GM23248 (cell line): ENCODE data around the gene REXO1. TPM values are rescaled to one million over a fixed set of nuclear protein-coding genes. Genes with fewer than 3 reads are reported as not detected.

ENCODE experiments used
- DNase-seq: peaks from one replicate; pipeline ENCODE4 v3.0.0-alpha.2; 2015
- H2AFZ ChIP-seq: fragments of 200-600 bp; sonication (generic); 2 replicates; pipeline ENCODE4 v1.6.1; 2016; ENCODE audit warnings: antibody characterized with exemption
- H3F3A ChIP-seq: fragments of 200-600 bp; sonication (generic); 2 replicates; pipeline ENCODE4 v1.6.1; 2016; ENCODE audit warnings: mild to moderate bottlenecking, antibody characterized with exemption, mixed run types; ENCODE audit not compliant: insufficient read depth
- H3K27ac ChIP-seq: fragments of 200-600 bp; sonication (generic); 2 replicates; pipeline ENCODE4 v1.5.1; 2016; ENCODE audit warnings: mild to moderate bottlenecking
- H3K27me3 ChIP-seq: fragments of 200-600 bp; sonication (generic); replicated peaks from 2 replicates; pipeline ENCODE4 v1.6.1; 2016; ENCODE audit warnings: mild to moderate bottlenecking; ENCODE audit not compliant: insufficient read depth
- H3K36me3 ChIP-seq: fragments of 200-600 bp; sonication (generic); 2 replicates; pipeline ENCODE4 v1.6.1; 2016; ENCODE audit warnings: low read depth, mild to moderate bottlenecking
- H3K4me1 ChIP-seq: fragments of 200-600 bp; sonication (generic); 2 replicates; pipeline ENCODE4 v1.6.1; 2016; ENCODE audit warnings: mild to moderate bottlenecking; ENCODE audit not compliant: insufficient read depth
- H3K4me2 ChIP-seq: fragments of 200-600 bp; sonication (generic); one replicate; pipeline ENCODE4 v1.6.1; 2016; ENCODE audit warnings: mild to moderate bottlenecking; ENCODE audit not compliant: unreplicated experiment
- H3K4me3 ChIP-seq: fragments of 200-600 bp; sonication (generic); 2 replicates; pipeline ENCODE4 v1.5.1; 2016; ENCODE audit warnings: mild to moderate bottlenecking
- H3K79me2 ChIP-seq: fragments of 200-600 bp; sonication (generic); 2 replicates; pipeline ENCODE4 v1.6.1; 2016; ENCODE audit warnings: mild to moderate bottlenecking; ENCODE audit not compliant: insufficient read depth
- H3K9ac ChIP-seq: fragments of 200-600 bp; sonication (generic); 2 replicates; pipeline ENCODE4 v1.6.1; 2016; ENCODE audit warnings: mild to moderate bottlenecking
- H3K9me2 ChIP-seq: fragments of 200-600 bp; sonication (generic); 2 replicates; pipeline ENCODE4 v1.6.1; 2016; ENCODE audit warnings: mixed run types, mild to moderate bottlenecking, moderate library complexity; ENCODE audit not compliant: insufficient read depth
- H3K9me3 ChIP-seq: fragments of 200-600 bp; sonication (generic); one replicate; pipeline ENCODE4 v1.6.1; 2017; ENCODE audit warnings: low read depth
- H4K20me1 ChIP-seq: fragments of 200-600 bp; sonication (generic); 2 replicates; pipeline ENCODE4 v1.6.0; 2016; ENCODE audit not compliant: insufficient read depth
- EZH2 ChIP-seq: fragments of 200-600 bp; sonication (generic); IDR thresholded peaks from 2 replicates; pipeline ENCODE4 v1.6.1; 2018; ENCODE audit warnings: antibody characterized with exemption, mild to moderate bottlenecking; ENCODE audit not compliant: insufficient read depth, poor library complexity, severe bottlenecking
- EZH2phosphoT487 ChIP-seq: fragments of 200-600 bp; sonication (generic); IDR thresholded peaks from 2 replicates; pipeline ENCODE4 v1.6.1; 2018; ENCODE audit warnings: antibody characterized with exemption, moderate library complexity, mild to moderate bottlenecking, low read depth; ENCODE audit not compliant: insufficient read depth
- WGBS, 2 experiments: methylation state at CpG; one replicate each; pipeline ENCODE4 v1.1.6; 2015 to 2017; ENCODE audit warnings: low lambda C conversion rate in 2 of 2, low coverage in 1 of 2; ENCODE audit errors: missing lambda C conversion rate in 2 of 2; 5-methylcytosine and 5-hydroxymethylcytosine counted together
- in situ Hi-C: fragments of 300-500 bp; cut with MboI; formaldehyde crosslinking; loops from 2 replicates; pipeline ENCODE4 v1.15.0; 2020
- polyA plus RNA-seq: library from polyadenylated mRNA; unstranded; fragments of >200 nt; fragmentation: Nextera tagmentation; extraction: Ambion mirVana; gene quantifications from 2 replicates; pipeline ENCODE4 v1.2.1, GENCODE V29; 2016
- total RNA-seq: library from RNA; depleted of rRNA; stranded (reverse); fragments of >200 nt; shearing (Covaris generic); gene quantifications from 2 replicates; pipeline ENCODE4 v1.2.3, GENCODE V29; 2014

REXO1 gene
- total and polyA plus RNA-seq, 2 experiments from 2014 or later = 4.9 to 5.2 TPM

DNA sequence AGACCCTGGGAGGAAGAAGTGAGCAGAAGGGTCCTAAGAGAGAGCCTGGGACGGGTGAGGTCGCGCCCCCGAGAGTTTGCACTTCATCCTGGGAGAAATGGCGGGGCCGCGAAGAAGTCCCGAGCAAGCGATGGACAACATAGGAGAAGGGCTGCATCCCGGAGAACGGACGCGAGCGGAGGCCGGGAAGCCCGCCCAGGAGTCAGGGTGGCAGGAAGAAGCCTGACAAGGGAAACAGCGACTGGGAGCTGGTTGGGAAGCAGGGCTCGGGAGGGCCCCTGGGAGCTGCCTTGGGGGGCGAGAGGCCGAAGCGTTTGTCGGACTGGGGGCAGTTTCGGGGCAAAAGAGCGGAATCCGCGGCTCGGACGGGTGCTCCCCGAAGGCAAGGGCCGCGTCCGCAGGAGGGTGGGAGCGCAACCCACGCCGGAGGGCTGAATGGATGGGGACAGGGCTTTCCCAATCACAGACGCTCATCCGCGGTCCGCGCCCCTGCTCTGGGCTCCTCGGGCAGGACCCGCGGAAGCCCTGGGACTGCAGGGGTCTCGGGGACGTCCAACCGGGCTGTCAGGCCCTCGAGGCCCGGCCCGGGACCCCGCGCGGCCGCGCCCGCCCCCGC lies 36.5 kb upstream of the REXO1 start:
- no peaks in the 10 kb centered on the region for H3K36me3 ChIP-seq
- no peaks in the 10 kb centered on the region for H3K9me2 ChIP-seq
- WGBS, 2 experiments = 1% methylated on average over 42 to 43 of the region's 56 CpGs
- H3K4me1 ChIP-seq = peaks cover 17% of the 10 kb centered on the region
- peak overlapping the region; percentile 95 for H3K4me3 ChIP-seq
- H2AFZ ChIP-seq = peak overlapping the region; percentile 29; the same call in 1 of the 2 replicates
- no peaks in the 10 kb centered on the region for H3F3A ChIP-seq
- H3K27ac ChIP-seq = peak overlapping the region; percentile 68
- peak overlapping the region; percentile 86 for H3K9ac ChIP-seq
- H3K27me3 ChIP-seq = no peaks in the 10 kb centered on the region
- H3K79me2 ChIP-seq = peaks cover 53% of the 10 kb centered on the region
- 0 out of 2 replicates have a peak, but pooled peaks cover 4% of the 10 kb centered on the region for H4K20me1 ChIP-seq
- peak; percentile 61 for DNase-seq
- in situ Hi-C loops = no loop called here
- peak overlapping the region; percentile 94 for H3K4me2 ChIP-seq
- H3K9me3 ChIP-seq = no peaks in the 10 kb centered on the region
- no peak for TF ChIP-seq EZH2phosphoT487
- no peak for TF ChIP-seq EZH2

DNA sequence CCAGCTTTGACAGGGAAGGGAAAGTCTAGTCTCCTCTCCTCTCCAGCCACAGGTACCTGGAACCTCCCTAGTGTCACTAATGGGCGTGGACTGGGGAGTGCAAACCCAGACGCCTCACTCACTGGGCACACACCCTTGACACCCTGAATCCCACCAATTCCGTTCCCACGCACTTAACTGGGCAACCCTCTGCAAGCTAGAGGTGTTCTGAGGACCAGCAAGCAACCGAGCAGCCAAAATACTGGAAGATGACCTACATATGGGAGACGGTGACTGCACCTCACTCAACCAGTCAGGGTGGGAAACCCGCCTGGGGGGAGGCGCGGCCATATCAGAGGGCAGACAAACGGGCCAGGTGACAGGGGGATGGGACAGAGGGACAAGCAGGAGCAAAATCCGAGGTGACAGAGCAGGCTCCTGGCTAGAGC lies 36.0 kb upstream of the REXO1 start:
- 0 out of 2 replicates have a peak overlapping the region, but pooled peaks have one; percentile 29 for H2AFZ ChIP-seq
- H3K27me3 ChIP-seq = no peaks in the 10 kb centered on the region
- H3K4me1 ChIP-seq = peaks cover 17% of the 10 kb centered on the region
- in situ Hi-C loops = no loop called here
- H4K20me1 ChIP-seq = 0 out of 2 replicates have a peak, but pooled peaks cover 4% of the 10 kb centered on the region
- H3K9me2 ChIP-seq = no peaks in the 10 kb centered on the region
- no peaks in the 10 kb centered on the region for H3K36me3 ChIP-seq
- TF ChIP-seq EZH2phosphoT487 (no peak), EZH2 (no peak)
- H3K4me2 ChIP-seq = peak overlapping the region; percentile 94
- DNase-seq = peak; percentile 53
- H3K4me3 ChIP-seq = peak overlapping the region; percentile 95
- H3K9ac ChIP-seq = peak overlapping the region; percentile 86
- H3K9me3 ChIP-seq = no peaks in the 10 kb centered on the region
- WGBS, 2 experiments = 1 to 2% methylated on average over 11 of the region's 11 CpGs
- H3K27ac ChIP-seq = peak overlapping the region; percentile 68
- peaks cover 53% of the 10 kb centered on the region for H3K79me2 ChIP-seq
- no peaks in the 10 kb centered on the region for H3F3A ChIP-seq

DNA sequence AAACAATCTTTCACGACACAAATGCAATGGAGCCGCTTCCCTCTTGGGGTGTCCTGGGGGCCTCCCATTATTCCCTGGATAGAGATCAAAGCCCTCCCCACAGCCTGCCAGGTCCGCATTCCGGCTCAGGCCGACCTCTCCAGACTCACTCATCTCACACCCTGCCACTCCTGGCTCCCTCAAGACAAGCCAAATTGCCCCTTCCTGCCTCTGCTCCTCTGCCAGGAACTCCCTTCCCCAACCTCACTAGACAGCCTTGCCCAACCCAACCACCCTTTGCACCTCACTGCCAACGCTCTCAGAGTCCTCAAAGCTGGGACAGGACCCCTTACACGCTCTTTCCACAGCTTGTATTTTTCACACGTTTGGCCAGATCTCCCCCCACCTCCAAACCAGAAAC lies 35.5 kb upstream of the REXO1 start:
- DNase-seq = no peak
- 8 to 14% methylated on average over 8 of the region's 8 CpGs for WGBS, 2 experiments

DNA sequence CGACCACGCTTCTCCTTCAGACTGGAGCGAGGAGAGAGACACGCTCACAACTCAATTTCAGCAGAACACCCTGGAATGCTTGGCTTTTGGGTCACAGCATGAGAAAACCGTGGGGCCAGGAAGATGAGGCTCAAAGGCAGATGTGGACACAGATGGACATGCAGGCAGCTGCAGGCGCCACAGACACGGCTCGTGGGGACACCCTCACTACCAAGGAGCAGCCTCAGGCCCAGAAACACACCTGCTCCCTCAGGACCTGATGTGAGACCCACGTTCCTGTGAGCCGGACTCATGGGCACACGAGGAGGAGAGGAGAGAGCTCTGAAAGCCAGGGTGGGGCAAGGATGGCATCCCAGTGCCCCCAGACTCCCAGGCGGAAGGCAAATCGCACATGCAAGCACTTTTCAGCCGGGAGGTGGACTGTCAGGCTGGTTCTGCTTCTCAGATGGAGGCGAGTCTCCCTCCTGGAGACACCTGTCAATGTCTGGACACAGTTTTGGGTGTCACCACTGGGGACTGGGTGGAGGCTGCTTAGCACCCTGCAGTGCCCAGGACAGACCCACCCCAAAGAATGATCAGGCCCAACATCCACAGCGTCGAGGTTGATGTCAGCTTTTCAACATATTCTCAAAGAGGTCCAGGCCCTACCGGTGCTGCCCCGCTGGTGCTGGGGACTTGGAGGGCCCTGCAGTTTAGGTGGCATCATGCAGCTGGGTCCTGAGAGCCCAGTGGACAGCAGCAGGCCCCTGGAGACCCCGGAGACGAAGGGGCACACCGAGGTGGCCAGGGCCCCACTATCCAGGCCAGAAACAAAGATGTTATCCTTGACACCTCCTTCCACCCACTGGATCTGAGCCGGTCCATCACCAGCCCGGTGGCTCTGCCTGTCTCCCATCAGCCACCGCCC lies 34.8 kb upstream of the REXO1 start:
- no peaks in the 10 kb centered on the region for H3K36me3 ChIP-seq
- 74 to 78% methylated on average over 25 of the region's 25 CpGs for WGBS, 2 experiments
- peak overlapping the region; percentile 94 for H3K4me2 ChIP-seq
- H2AFZ ChIP-seq = no peak overlapping the region
- no peaks in the 10 kb centered on the region for H3F3A ChIP-seq
- no peak overlapping the region for H3K27ac ChIP-seq
- in situ Hi-C loops = no loop called here
- H3K9ac ChIP-seq = peak overlapping the region; percentile 86
- H3K79me2 ChIP-seq = peaks cover 53% of the 10 kb centered on the region
- no peaks in the 10 kb centered on the region for H3K9me2 ChIP-seq
- 0 out of 2 replicates have a peak, but pooled peaks cover 4% of the 10 kb centered on the region for H4K20me1 ChIP-seq
- DNase-seq = no peak
- peak overlapping the region; percentile 95 for H3K4me3 ChIP-seq
- peaks cover 17% of the 10 kb centered on the region for H3K4me1 ChIP-seq
- H3K9me3 ChIP-seq = no peaks in the 10 kb centered on the region
- no peaks in the 10 kb centered on the region for H3K27me3 ChIP-seq
- no peak for TF ChIP-seq EZH2
- TF ChIP-seq EZH2phosphoT487 = no peak

More for the DNA sequence above, 35.5 kb upstream of the REXO1 start:
- H3K4me1 ChIP-seq = peaks cover 17% of the 10 kb centered on the region
- H4K20me1 ChIP-seq = 0 out of 2 replicates have a peak, but pooled peaks cover 4% of the 10 kb centered on the region
- peak overlapping the region; percentile 86 for H3K9ac ChIP-seq
- H2AFZ ChIP-seq = no peak overlapping the region
- in situ Hi-C loops = no loop called here
- no peaks in the 10 kb centered on the region for H3K36me3 ChIP-seq
- H3K27ac ChIP-seq = peak overlapping the region; percentile 68
- no peaks in the 10 kb centered on the region for H3K27me3 ChIP-seq
- H3K4me2 ChIP-seq = peak overlapping the region; percentile 94
- H3K4me3 ChIP-seq = peak overlapping the region; percentile 95
- no peak for TF ChIP-seq EZH2
- TF ChIP-seq EZH2phosphoT487 = no peak
- no peaks in the 10 kb centered on the region for H3F3A ChIP-seq
- no peaks in the 10 kb centered on the region for H3K9me2 ChIP-seq
- H3K9me3 ChIP-seq = no peaks in the 10 kb centered on the region
- peaks cover 53% of the 10 kb centered on the region for H3K79me2 ChIP-seq
